Measurements from ENCODE around the gene KCTD16. TPM values are rescaled to one million over a fixed set of nuclear protein-coding genes. Genes with fewer than 3 reads are reported as not detected.

The KCTD16 gene
- total RNA-seq, 4 donors from 2014 or later = 0.03 TPM; not detected in 3

DNA sequence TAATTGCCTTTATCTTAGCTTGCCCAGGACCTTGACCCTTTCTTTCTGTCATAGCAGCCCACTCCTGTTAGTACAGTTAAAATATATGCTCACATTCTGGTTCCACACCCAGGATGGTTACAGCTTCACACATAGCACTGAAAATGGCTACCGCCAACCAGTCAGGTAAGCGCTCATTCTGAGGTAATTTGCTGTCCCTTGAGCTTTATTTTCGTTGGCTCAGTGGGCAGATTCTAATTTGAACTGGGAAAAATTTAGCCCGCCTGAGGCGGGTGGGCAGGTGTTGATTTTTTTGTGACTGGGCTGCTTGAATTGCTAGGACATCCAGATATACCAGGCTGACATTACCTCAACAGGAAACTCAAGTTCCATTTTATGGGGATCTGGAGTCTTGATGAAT is 137.5 kb downstream of the KCTD16 start:
- no peak for DNase-seq (ENCODE audit: low spot score in 2 of 2)
- H3K4me3 ChIP-seq = no peak overlapping the region
- peaks cover 4% of the 10 kb centered on the region for H3K27me3 ChIP-seq
- no peaks in the 10 kb centered on the region for H3K9me3 ChIP-seq
- H3K36me3 ChIP-seq = no peaks in the 10 kb centered on the region
- no peaks in the 10 kb centered on the region for H3K4me1 ChIP-seq
- no peak overlapping the region for H3K27ac ChIP-seq
- WGBS = 79% methylated on average over 5 of the region's 5 CpGs
- no peak for TF ChIP-seq EP300 (IDR thresholded peaks at IDR 0.05)
- TF ChIP-seq POLR2AphosphoS5 (IDR thresholded peaks at IDR 0.05) = no peak
- TF ChIP-seq, protein P1, sequence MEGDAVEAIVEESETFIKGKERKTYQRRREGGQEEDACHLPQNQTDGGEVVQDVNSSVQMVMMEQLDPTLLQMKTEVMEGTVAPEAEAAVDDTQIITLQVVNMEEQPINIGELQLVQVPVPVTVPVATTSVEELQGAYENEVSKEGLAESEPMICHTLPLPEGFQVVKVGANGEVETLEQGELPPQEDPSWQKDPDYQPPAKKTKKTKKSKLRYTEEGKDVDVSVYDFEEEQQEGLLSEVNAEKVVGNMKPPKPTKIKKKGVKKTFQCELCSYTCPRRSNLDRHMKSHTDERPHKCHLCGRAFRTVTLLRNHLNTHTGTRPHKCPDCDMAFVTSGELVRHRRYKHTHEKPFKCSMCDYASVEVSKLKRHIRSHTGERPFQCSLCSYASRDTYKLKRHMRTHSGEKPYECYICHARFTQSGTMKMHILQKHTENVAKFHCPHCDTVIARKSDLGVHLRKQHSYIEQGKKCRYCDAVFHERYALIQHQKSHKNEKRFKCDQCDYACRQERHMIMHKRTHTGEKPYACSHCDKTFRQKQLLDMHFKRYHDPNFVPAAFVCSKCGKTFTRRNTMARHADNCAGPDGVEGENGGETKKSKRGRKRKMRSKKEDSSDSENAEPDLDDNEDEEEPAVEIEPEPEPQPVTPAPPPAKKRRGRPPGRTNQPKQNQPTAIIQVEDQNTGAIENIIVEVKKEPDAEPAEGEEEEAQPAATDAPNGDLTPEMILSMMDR (IDR thresholded peaks at IDR 0.05) = no peak
- TF ChIP-seq POLR2A (IDR thresholded peaks at IDR 0.05) = no peak

DNA sequence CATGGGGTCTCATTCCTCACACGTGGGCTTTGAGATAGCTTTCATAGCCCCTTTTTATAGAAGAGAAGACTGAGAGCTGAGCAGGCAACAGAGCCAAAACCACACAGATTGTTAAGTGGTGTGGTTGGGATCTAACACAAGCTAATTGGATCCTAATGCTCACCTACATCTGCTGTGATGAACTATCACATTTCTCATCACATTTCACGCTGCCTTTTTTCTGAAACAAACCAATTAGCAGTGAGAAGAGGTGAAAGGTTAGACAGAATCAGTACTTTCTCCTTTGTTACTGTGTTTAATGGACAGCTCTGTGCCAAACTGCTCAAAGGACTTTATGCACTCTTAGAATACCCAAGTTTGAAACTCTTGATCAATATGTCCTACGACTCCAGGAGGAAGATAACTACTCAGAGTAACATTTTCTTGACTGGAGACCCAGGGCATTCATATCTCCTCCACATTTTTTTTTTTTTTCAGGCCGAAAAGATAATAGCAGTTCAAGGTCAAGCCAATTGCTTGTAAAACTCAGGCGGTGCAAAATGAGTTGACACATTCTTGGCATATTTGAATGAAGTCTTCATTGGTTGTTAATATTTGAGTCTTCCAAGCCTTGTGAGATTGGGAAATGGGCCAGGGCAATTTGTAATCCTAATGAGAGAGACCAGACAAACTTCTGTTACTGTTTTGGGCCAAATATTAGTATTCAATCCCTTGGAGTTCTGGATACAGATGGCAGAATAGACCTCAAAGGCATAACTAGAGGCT is 138.4 kb downstream of the KCTD16 start:
- no peaks in the 10 kb centered on the region for H3K9me3 ChIP-seq
- no peak overlapping the region for H3K27ac ChIP-seq
- no peak for DNase-seq (ENCODE audit: low spot score in 2 of 2)
- H3K27me3 ChIP-seq = peaks cover 4% of the 10 kb centered on the region
- H3K4me3 ChIP-seq = no peak overlapping the region
- no peaks in the 10 kb centered on the region for H3K4me1 ChIP-seq
- no peaks in the 10 kb centered on the region for H3K36me3 ChIP-seq
- WGBS = 54% methylated on average over 5 of the region's 5 CpGs
- no peak for TF ChIP-seq EP300 (IDR thresholded peaks at IDR 0.05)
- no peak for TF ChIP-seq POLR2A (IDR thresholded peaks at IDR 0.05)
- TF ChIP-seq, protein P1 (IDR thresholded peaks at IDR 0.05) = no peak
- no peak for TF ChIP-seq POLR2AphosphoS5 (IDR thresholded peaks at IDR 0.05)

DNA sequence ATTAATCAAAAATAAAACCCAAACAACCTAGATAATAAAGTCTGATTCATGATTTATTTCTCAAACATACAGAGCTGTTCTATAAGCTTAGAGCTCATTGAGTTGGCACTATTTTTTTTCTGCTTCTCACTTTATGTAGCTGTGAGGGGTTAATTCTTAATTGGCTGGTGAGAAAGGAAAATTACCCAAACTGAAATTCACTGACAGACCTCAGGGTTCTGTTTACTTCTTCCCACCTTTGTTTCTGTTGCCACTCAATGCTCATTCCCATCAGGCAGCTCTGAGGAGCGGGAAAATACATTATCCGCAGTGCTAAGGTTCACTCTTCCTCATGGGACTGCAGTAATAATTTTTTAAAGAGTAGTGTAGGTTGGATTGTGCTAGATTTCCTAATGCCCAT is 139.9 kb downstream of the KCTD16 start:
- H3K4me1 ChIP-seq = no peaks in the 10 kb centered on the region
- no peaks in the 10 kb centered on the region for H3K36me3 ChIP-seq
- TF ChIP-seq, protein P1 (IDR thresholded peaks at IDR 0.05) = no peak
- no peak for TF ChIP-seq POLR2AphosphoS5 (IDR thresholded peaks at IDR 0.05)
- TF ChIP-seq EP300 (IDR thresholded peaks at IDR 0.05) = no peak
- TF ChIP-seq POLR2A (IDR thresholded peaks at IDR 0.05) = no peak
- WGBS = 96% methylated on average over 2 of the region's 2 CpGs
- no peak for DNase-seq (ENCODE audit: low spot score in 2 of 2)
- H3K27ac ChIP-seq = no peak overlapping the region
- H3K4me3 ChIP-seq = no peak overlapping the region
- peaks cover 4% of the 10 kb centered on the region for H3K27me3 ChIP-seq
- no peaks in the 10 kb centered on the region for H3K9me3 ChIP-seq

DNA sequence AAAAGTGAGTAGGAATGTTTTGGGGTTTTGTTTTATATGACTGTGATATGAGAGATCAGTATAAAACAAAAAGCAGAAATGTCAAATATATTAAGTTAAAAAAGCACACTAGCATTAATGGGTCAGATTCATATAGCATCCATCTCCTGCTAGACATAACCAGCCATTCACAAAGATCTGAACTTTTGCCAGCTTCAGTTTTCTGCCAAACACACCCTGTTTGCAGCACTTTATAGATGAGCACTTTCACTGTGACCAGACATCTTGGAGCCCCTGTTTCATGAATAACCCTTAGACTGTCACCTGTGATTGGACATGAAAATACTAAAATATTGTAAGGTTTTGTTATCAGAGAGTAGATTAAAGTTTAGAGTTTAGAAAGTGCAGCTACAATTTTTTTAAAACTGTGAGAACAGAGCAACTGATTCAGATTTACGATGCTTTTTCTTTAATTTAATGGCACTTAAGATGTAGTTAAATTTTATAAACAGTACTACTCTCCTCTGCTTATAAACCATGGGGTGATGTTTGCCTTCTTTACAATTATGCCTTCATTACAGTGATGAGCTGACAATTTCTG is 142.6 kb downstream of the KCTD16 start:
- WGBS = 68% methylated on average over 1 of the region's 1 CpG
- TF ChIP-seq POLR2AphosphoS5 (IDR thresholded peaks at IDR 0.05) = no peak
- TF ChIP-seq POLR2A (IDR thresholded peaks at IDR 0.05) = no peak
- TF ChIP-seq, protein P1 (IDR thresholded peaks at IDR 0.05) = no peak
- TF ChIP-seq EP300 (IDR thresholded peaks at IDR 0.05) = no peak
- no peak overlapping the region for H3K27ac ChIP-seq

DNA sequence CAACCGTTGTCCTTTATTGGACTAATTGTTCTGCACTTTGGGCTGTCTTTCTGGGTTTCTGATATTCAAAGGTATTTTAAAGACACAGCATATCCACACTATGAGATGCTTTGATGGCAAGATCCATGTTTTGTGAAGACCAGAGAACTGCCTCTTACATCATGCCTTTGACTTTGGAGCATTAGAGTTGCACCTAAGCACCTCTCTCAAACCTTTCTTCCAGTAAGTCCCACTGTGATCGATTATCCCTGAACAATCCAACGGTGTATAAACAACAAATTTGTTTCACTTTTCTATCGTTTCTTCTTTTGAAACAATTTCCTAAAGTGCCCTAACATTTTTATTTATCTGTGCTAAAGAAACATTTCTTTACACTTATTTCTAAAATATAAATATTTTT is 144.4 kb downstream of the KCTD16 start:
- Histone ChIP-seq H3K9me3 (no peaks in the 10 kb centered on the region), H3K36me3 (no peaks in the 10 kb centered on the region), H3K27ac (no peak overlapping the region), H3K4me1 (no peaks in the 10 kb centered on the region), H3K4me3 (no peak overlapping the region), H3K27me3 (peaks cover 4% of the 10 kb centered on the region)
- WGBS = 89% methylated on average over 4 of the region's 4 CpGs
- no peak for DNase-seq (ENCODE audit: low spot score in 2 of 2)
- TF ChIP-seq, protein P1 (IDR thresholded peaks at IDR 0.05) = no peak
- TF ChIP-seq POLR2A (IDR thresholded peaks at IDR 0.05) = no peak
- TF ChIP-seq EP300 (IDR thresholded peaks at IDR 0.05) = no peak
- TF ChIP-seq POLR2AphosphoS5 (IDR thresholded peaks at IDR 0.05) = no peak

More for the DNA sequence above, 142.6 kb downstream of the KCTD16 start:
- H3K9me3 ChIP-seq = no peaks in the 10 kb centered on the region
- no peak for DNase-seq (ENCODE audit: low spot score in 2 of 2)
- H3K27me3 ChIP-seq = peaks cover 4% of the 10 kb centered on the region
- H3K36me3 ChIP-seq = no peaks in the 10 kb centered on the region
- H3K4me3 ChIP-seq = no peak overlapping the region
- H3K4me1 ChIP-seq = no peaks in the 10 kb centered on the region

All from suprapubic skin (tissue), 4 donors.